ENCODE data around the gene SYNGAP1. TPM values are rescaled to one million over a fixed set of nuclear protein-coding genes. Genes with fewer than 3 reads are reported as not detected.

The SYNGAP1 gene
- total and polyA plus RNA-seq, 2 donors (not counting 1 experiment from before 2014, with no cell fraction given): 3.6 to 7.3 TPM

DNA sequence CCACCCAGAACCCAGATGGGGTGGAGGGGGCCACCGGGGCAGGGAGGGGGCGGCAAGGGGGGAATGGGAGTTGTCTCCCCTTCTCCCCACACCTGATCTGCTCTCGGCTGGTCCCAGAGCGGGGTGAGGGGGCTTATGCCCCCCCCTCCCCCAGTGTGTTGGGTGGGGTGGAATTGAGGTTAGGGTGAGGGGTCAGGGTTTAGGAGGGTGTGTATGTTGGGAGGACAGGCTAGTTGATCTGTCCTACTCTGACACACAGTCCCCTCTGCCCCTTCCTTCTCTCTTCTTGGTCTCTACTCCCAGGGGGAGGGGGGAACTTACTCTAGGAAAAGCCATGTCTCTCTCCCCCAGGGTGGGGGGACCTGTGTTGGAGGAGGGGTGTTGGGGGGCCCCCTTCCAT is 32.6 kb downstream of the SYNGAP1 start:
- no peak overlapping the region for H3K4me2 ChIP-seq (ENCODE audit: extremely low read depth, insufficient read depth, low read length)
- peaks cover 2% of the 10 kb centered on the region for H3K4me1 ChIP-seq (ENCODE audit: control insufficient read depth, extremely low read depth, insufficient read depth, low read length)
- H3K9ac ChIP-seq (ENCODE audit: insufficient read depth, low read length): no peak overlapping the region
- H3K27me3 ChIP-seq (ENCODE audit: control insufficient read depth, insufficient read depth, low read length): no peaks in the 10 kb centered on the region
- no peak overlapping the region for H3K27ac ChIP-seq (ENCODE audit: insufficient read depth, low read length)
- no peak for DNase-seq (ENCODE audit: low read depth in 2 of 2)
- no peak overlapping the region for H3K4me3 ChIP-seq (replicated peaks in 1 of 4; ENCODE audit: control extremely low read depth in 1 of 4, insufficient read depth in 1 of 4, low read depth in 3 of 4, low read length in 4 of 4)
- H2AFZ ChIP-seq (ENCODE audit: low read length): no peak overlapping the region
- TF ChIP-seq EZH2 (IDR thresholded peaks at IDR 0.05; ENCODE audit: low read length, missing control alignments): no peak
- TF ChIP-seq, protein P1, sequence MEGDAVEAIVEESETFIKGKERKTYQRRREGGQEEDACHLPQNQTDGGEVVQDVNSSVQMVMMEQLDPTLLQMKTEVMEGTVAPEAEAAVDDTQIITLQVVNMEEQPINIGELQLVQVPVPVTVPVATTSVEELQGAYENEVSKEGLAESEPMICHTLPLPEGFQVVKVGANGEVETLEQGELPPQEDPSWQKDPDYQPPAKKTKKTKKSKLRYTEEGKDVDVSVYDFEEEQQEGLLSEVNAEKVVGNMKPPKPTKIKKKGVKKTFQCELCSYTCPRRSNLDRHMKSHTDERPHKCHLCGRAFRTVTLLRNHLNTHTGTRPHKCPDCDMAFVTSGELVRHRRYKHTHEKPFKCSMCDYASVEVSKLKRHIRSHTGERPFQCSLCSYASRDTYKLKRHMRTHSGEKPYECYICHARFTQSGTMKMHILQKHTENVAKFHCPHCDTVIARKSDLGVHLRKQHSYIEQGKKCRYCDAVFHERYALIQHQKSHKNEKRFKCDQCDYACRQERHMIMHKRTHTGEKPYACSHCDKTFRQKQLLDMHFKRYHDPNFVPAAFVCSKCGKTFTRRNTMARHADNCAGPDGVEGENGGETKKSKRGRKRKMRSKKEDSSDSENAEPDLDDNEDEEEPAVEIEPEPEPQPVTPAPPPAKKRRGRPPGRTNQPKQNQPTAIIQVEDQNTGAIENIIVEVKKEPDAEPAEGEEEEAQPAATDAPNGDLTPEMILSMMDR (conservative IDR thresholded peaks at IDR 0.05 in 1 of 2, IDR thresholded peaks at IDR 0.05 in 1 of 2; ENCODE audit: low read depth in 1 of 2, low read length in 2 of 2): no peak
- no peaks in the 10 kb centered on the region for H4K20me1 ChIP-seq (ENCODE audit: control insufficient read depth, extremely low read depth, insufficient read depth, low read length)
- H3K9me3 ChIP-seq (ENCODE audit: control insufficient read depth, insufficient read depth, low read depth, low read length): no peaks in the 10 kb centered on the region
- H3K79me2 ChIP-seq (ENCODE audit: control insufficient read depth, insufficient read depth, low read length): peaks cover 9% of the 10 kb centered on the region
- peaks cover 15% of the 10 kb centered on the region for H3K36me3 ChIP-seq (ENCODE audit: control insufficient read depth, insufficient read depth, low read length)

DNA sequence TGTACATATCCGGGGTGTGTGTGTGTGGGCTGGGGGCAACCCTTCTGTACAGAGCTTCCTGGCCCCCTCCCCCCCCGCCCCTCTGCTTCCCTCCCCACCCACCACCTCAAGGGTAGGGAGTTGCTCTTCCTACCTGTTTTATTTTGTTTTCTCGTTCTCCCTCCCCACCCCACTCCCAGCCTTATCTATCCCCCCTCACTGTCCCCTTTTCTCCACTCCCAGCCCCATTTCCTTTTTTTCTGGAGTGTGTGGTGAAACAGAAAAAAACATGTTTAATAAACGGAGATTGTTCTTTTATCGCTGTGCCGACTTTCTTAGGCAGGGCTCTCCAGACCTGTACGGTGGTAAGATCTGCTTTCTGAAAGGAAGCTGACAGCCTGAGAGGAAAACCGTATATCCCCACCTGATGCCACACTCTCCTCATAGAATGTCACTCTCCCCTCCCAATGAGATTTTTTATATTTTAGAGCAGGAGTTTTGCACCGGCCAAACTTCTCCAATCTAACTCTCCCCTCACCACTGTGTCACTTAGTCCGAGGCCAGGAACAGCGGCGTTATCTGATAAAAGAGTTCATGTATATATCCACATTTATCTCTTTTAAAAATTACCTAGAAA is 33.6 kb downstream of the SYNGAP1 start:
- H3K4me2 ChIP-seq (ENCODE audit: extremely low read depth, insufficient read depth, low read length): peak overlapping the region; percentile 88
- peaks cover 13% of the 10 kb centered on the region for H3K36me3 ChIP-seq (ENCODE audit: control insufficient read depth, insufficient read depth, low read length)
- H3K27ac ChIP-seq (ENCODE audit: insufficient read depth, low read length): peak overlapping the region; percentile 62
- H3K4me3 ChIP-seq (replicated peaks in 1 of 4; ENCODE audit: control extremely low read depth in 1 of 4, insufficient read depth in 1 of 4, low read depth in 3 of 4, low read length in 4 of 4): peak overlapping the region; percentile 72 to 97 (median 90)
- peaks cover 9% of the 10 kb centered on the region for H3K79me2 ChIP-seq (ENCODE audit: control insufficient read depth, insufficient read depth, low read length)
- H3K9ac ChIP-seq (ENCODE audit: insufficient read depth, low read length): peak overlapping the region; percentile 71
- DNase-seq (ENCODE audit: low read depth in 2 of 2): peak in 1 of 2 donors; percentile 12
- no peaks in the 10 kb centered on the region for H3K9me3 ChIP-seq (ENCODE audit: control insufficient read depth, insufficient read depth, low read depth, low read length)
- no peak overlapping the region for H2AFZ ChIP-seq (ENCODE audit: low read length)
- no peaks in the 10 kb centered on the region for H3K27me3 ChIP-seq (ENCODE audit: control insufficient read depth, insufficient read depth, low read length)
- no peak for TF ChIP-seq EZH2 (IDR thresholded peaks at IDR 0.05; ENCODE audit: low read length, missing control alignments)
- TF ChIP-seq, protein P1 (conservative IDR thresholded peaks at IDR 0.05 in 1 of 2, IDR thresholded peaks at IDR 0.05 in 1 of 2; ENCODE audit: low read depth in 1 of 2, low read length in 2 of 2): no peak
- peaks cover 2% of the 10 kb centered on the region for H3K4me1 ChIP-seq (ENCODE audit: control insufficient read depth, extremely low read depth, insufficient read depth, low read length)
- H4K20me1 ChIP-seq (ENCODE audit: control insufficient read depth, extremely low read depth, insufficient read depth, low read length): no peaks in the 10 kb centered on the region

DNA sequence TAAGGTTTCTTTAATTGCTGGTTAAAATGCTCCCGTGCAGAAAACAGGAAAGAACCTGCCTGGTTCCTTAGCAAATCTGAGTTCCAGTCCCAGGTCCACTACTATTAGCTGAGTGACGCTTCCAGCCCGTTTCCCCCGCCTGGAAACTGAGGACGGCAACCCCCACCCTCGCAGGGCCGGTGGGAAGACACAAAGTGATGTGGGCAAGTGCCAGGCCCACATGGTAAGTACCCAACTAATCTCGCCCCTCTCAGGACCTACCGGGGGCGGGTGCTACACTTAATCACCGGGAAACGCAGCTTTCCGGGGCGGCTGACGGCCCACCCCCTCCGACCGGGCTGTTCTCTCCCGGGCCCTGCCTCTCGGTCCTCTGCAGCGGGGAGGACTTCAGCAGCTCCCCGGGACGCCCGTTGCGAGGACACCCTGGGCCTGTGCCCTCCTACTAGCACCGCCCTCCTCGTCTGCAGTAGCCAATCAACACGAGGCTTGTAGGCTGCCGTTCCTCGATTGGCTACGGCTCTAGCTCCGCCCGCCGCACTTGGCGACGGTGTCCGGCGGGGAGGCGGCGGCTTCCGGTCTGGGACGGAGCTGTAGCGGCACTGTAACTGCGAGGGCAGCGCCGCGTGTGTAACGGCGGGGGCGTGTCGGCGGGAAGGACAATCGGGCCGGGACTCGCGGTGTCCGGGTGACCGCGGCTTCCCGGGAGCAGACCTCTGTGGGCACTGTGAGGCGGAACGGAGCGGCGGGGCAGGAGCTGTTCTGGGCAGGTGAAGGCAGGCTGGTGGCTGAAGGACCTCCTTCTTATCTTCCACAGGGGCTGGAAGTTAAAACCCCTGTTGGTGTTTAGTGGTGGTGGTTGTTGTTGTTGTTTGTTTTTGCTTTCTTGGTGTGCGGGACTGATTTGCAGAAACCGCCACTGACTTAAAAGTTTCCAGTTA is 34.4 kb downstream of the SYNGAP1 start, which contains the start of gene ZBTB9:
ZBTB9 (plus strand) TSS at position 568 of the 938 bp plus-strand sequence. CDS start 525 bp downstream, outside the sequence.
- Histone ChIP-seq H3K27ac (ENCODE audit: insufficient read depth, low read length) (peak within 1 kb of the TSS; percentile 62), H3K79me2 (ENCODE audit: control insufficient read depth, insufficient read depth, low read length) (peaks cover 9% of the 10 kb centered on the region), H3K36me3 (ENCODE audit: control insufficient read depth, insufficient read depth, low read length) (peaks cover 9% of the 10 kb centered on the region), H2AFZ (ENCODE audit: low read length) (peak within 1 kb of the TSS; percentile 86), H3K4me3 (replicated peaks in 1 of 4; ENCODE audit: control extremely low read depth in 1 of 4, insufficient read depth in 1 of 4, low read depth in 3 of 4, low read length in 4 of 4) (peak within 1 kb of the TSS; percentile 72 to 97 (median 90)), H4K20me1 (ENCODE audit: control insufficient read depth, extremely low read depth, insufficient read depth, low read length) (no peaks in the 10 kb centered on the region), H3K9ac (ENCODE audit: insufficient read depth, low read length) (peak within 1 kb of the TSS; percentile 71), H3K9me3 (ENCODE audit: control insufficient read depth, insufficient read depth, low read depth, low read length) (no peaks in the 10 kb centered on the region), H3K4me2 (ENCODE audit: extremely low read depth, insufficient read depth, low read length) (peak within 1 kb of the TSS; percentile 98), H3K27me3 (ENCODE audit: control insufficient read depth, insufficient read depth, low read length) (no peaks in the 10 kb centered on the region), H3K4me1 (ENCODE audit: control insufficient read depth, extremely low read depth, insufficient read depth, low read length) (peaks cover 2% of the 10 kb centered on the region)
- peak; percentile 95 for DNase-seq (ENCODE audit: low read depth in 2 of 2)
- TF ChIP-seq EZH2 (IDR thresholded peaks at IDR 0.05; ENCODE audit: low read length, missing control alignments): no peak
- TF ChIP-seq, protein P1 (conservative IDR thresholded peaks at IDR 0.05 in 1 of 2, IDR thresholded peaks at IDR 0.05 in 1 of 2; ENCODE audit: low read depth in 1 of 2, low read length in 2 of 2): no peak
